ENCODE data around the gene ARRB1.
"Not testable (repeated sequence)": the region's sequence is repeated elsewhere in the genome, so short reads cannot be mapped to it uniquely, and the experiment has no call there.

Gene ARRB1

DNA sequence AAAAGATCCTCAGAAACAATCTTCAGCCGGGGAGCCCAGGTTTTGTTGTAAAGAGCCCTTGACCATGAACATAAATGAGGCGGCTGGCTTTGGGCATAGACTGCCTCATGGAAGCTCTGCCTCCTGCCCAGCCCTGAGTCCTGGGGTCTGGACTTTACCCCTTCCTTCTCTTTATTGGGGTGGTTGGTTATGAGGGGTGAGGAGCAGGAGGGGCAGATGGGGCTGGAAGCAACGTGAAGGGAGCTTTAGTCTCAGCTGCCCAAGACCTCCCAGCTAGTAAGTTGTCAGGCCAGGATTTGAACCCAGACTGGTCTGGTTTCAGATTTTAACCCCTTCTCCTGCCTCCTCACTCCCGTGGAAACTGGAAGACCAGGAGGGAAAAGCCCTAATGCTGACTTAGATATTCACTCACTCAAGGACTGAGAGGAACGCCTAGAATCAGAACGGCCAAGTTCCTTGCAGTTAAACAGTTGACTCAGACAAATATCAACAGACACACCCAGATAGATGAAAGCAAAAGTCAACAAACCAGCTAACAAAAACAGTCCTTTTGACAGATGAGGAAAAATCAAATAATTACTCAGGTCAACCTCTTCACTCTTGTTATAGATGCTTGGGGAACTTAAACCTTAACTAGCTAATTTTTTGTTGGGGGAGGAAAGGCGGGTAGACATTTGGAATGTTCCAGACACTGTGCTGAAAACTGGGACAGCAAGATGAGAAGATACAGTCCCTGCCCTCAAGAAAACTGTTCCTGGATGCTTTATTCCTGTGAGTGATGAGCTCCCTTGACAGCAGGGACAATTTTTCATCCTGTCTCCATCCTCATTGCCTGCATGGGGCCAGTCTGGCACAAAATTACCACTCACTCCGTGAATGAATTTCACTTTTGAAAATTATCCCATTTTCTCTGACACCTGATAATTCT, 20.8 kb upstream of the ARRB1 start:
- no peak for DNase-seq (ENCODE audit: low read depth)

DNA sequence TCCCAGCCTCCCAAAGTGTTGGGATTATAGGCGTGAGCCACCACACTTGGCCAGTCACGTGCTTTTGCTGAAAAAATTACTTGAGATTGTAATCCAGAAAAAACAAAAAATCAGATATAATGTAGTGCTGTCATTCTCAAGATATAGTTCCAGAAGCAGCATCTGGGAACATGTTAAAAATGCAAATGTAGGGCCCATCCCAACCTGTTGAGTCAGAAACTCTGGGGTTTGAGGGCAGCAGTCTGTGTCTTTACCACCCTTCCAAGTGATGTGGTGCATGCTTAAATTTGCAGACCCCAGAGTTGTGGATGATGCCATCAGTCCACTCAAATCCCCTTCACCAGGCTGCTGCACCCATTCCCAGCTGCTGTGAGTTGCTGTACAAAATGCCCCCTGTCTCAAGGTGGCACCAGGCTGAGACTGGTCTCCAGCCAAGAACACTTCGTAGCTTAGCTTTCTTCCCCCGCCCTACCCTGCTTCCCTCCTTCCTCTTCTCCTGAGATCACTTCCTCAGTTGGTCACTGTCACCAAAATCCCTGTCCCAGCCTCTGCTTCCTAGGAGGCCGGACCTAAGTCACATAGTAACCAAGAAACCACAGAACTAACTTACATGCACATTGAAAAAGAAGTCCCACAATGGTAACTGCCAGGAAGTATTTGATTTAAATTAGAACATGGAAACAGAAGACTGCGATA, 18.2 kb upstream of the ARRB1 start:
- no peak for DNase-seq (ENCODE audit: low read depth)

DNA sequence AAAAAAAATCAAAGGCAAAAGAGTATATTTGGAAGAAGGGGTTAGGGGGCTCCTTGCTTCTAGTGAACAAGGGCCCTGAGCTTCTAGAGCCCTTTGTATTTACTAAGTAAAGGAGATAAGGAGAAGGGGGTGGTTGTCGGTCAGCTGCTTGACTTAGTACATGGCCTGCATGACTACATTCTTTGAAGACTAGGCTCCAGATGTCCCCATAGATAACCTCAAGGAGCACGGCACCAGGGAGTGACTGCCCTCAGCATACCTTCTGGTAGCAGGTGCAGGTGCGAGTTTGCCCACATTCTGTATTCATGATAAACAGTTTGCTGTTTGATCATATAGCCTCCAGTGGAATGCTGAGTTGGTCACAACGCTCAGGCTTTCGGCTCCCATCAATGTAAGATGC, 15.4 kb upstream of the ARRB1 start:
- not testable (repeated sequence) for DNase-seq (ENCODE audit: low read depth)

DNA sequence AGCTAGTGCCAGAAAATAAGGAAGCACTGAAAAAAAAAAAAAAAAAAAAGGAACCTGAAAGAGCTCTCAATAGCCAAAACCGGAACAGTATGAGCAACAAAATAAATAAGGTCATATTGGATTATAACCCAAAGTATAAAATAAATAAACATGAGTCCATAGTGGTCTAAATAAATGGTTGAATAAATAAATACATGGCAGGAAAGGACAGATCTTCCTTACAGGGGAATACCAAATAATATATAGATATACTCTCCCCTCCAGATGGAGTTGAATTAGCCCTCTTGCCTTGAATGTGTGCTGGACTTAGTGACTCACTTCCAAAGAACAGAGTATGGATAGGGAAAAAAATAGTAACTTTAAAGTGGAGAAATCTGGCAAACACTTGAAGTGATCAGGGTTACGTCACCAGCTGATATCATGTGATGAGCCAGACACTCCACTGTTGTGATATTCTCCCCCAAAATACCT, 14.3 kb upstream of the ARRB1 start:
- DNase-seq (ENCODE audit: low read depth): no peak

DNA sequence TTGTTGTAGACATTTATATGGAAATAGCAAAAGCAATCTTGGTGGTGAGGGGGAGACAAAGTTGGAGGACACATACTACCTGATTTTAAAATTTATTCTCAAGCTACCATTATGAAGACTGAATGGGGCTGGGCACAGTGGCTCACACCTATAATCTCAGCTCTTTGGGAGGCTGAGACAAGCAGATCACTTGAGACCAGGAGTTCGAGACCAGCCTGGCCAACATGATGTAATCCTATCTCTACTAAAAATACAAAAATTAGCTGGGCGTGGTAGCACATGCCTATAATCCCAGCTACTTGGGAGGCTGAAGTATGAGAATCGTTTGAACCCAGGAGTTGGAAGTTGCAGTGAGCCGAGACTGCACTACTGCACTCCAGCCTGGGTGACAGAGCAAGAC, 10.8 kb upstream of the ARRB1 start:
- DNase-seq (ENCODE audit: low read depth): not testable (repeated sequence)

DNA sequence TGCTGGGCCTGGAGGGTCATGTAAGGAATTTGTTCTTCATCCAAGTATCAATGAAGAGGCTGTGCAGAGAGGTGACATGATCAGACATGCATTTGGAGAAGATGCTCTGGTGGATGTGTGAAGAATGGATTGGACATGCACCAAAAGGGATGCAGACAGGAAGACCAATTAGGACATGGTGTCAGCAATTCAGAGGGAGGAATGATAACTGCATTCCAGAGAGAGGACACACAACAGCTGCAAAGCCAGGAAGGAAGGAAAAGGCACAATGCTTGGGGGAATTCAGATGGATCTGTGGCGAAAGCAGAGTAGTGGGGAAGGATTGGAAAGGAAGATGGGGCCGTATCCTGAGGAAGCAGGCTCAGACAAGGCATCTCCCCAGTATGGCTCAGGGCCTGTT, 5.2 kb upstream of the ARRB1 start:
- no peak for DNase-seq (ENCODE audit: low read depth)

DNA sequence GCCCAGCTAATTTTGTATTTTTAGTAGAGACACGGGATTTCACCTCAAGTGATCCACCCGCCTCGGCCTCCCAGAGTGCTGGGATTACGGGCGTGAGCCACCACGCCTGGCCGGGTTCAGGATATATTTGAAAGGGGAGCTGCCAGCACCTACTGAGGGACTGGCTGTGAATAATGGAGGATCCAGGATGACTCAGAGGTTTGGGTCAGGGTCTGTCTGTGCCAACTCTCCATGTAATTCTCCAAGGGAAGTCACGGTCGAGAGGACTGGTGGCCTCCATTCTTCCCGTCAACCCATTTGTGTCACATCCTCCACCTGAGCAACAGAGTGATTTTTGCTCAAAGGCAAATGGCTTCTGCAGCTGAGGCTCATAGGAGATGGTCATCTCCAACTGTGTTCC, 3.6 kb upstream of the ARRB1 start:
- DNase-seq (ENCODE audit: low read depth): no peak

DNA sequence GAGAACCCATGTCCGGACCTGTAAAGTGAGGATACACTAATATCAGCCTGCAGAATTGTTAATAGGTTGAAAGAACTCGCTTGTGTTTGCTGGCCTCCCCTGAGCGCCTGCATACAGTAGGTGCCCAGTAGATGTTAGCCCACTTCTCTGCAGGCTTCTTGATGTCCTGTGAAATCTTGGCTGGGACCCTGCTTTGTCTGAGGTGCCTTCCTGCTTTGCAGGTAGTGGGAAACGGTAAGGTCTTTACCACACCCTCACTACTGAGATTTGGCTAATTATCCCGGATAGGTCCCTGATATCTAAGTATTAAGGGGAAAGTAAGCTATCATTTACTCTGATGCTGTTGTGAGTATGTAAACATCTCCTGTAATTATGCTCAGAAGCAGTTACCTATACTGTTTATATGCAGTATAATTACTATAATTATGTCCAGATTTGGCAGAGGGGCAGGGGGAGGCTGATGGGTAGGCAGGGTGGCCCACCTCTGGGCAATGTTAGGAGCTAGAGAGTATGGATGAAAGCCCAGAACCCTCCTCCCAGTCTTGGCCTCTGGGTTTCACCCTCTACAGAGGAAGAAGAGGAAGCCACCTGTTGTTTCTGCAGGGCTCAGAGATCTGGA, 1.2 kb upstream of the ARRB1 start:
- no peak for DNase-seq (ENCODE audit: low read depth)

DNA sequence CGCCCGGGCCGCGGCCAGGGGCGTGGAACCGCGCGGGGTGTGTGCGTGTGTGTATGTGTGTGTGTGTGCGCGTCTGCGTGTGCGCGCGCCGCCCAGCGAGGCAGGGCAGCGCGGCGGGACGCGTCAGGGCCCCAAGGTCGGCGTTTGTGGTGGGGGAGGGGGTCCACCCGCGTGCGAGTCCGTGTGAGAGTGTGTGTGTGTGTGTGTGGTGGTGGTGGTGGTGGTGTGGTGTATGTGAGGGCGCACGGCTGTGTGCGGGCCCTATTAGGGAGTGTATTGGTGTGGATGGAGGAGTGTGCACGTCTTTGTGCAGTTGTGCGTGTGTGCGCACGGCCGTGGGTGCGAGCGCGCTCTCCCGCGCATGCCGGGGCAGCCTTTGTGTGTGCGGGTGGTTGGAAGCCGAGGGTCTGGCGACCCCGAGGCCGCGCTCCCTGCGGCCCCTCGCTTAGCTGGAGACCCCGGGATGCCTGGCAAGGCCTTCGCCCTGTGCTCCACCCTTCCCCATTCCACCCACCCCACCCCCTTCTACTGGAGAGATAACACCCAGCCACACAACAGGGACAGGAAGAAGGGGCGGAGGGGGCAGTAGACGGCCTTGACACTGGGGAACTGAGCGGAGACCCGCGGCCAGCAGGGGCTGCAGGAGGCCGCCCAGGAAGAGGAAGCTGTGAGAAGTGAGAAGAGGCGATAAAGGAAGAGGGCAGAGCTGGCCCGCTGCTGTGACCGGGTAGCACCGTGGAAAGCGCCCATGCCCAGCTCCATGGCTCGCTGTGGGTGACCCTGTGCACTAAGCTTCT, 528 bp upstream of the ARRB1 start:
- peak; percentile 48 for DNase-seq (ENCODE audit: low read depth)

DNA sequence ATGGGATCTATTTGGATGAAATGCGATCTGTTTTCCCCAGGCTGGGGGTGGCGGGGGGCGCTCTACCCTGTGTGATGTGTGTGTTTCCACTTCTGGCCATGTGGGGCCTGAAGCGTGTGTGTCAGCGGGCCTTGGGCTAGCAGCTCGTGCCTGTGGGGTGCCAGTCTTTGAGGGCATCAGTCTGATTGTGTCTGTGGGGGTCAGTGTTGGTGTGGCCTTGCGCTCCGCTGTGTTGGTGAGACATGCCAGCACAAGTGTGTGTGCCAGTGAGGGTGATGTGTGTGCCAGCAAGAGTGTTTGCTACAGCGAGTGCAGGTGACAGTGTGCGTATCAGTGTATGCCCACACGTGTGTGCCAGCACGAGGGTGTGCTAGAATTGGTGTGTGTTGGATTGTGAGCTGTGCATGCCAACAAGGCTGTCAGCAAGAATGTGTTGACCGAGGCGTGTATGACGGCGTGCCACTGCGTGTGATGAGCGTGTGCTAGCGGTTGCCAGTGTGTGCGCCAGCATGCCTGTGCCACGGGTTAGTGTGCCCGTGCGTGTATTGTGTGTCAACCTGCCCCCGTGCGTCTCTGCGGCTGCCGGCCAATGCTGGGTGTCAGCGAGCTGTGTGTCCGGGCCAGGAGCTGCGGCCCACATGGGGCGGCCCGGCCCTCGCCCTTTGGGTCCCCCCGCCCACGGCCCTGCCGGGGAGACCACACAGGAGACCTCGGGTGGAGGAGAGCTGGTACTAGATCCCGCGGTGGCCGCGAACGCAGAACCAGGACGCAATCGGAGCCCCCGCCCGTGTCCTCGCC, 519 bp downstream of the ARRB1 start:
- no peak for DNase-seq (ENCODE audit: low read depth)

DNA sequence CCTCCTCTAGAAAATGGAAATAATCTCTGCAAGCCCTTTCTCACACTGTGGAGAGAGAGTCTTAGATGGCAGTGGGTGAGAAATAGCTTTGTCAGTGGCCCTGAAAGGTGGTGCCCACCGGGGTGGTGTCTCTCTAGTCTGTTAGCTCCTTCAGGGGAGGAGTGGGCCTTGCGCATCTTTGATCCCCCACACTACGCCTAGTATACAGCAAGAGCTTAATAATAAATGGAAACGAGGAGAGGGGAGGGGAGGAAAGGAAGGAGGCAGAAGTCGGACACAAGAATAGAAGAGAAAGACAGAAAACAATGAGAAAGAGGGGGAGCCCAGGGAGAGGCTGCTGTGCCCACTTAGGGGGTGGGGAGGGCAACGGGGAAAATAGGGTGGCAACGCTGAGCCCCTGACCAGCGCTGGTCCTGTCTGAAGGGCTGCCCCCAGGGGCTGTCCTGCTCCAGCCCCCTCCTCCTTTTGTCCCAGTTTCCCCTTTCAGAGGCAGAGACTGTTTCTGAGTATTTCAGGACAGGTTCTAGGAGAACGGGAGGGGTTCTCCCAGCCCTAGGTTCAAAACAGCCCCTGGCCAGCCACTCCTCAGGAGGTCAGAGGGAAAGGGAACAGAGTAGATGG, 1.2 kb downstream of the ARRB1 start:
- DNase-seq (ENCODE audit: low read depth): no peak

DNA sequence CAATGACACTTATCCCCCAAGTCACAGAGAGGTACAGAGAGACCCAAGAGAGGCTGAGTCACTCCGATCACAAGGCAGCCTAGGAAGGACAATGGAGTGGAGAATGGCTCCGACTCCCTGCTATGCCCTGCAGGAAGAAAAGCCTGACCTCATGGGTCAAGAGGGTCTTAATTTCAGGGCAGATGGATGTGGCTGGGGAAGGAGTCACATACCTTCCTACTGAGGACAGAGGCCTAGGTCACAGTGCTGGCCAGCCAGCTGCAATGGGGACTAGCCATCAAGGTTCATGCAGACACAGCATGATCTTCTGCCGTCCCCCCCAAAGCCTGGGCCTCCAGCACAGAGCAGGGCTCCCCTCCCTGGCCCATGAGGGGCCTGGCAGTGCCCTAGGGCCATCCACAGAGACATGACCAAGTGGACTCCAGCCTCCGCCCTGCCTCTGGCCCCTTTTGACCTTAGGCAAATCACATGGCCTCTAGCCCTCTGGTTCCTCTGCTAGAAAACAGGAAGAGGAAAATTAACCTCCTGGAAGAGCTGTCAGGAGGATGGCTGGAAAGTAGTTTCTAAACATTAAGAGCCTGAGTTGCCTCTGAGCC, 1.8 kb downstream of the ARRB1 start:
- no peak for DNase-seq (ENCODE audit: low read depth)

DNA sequence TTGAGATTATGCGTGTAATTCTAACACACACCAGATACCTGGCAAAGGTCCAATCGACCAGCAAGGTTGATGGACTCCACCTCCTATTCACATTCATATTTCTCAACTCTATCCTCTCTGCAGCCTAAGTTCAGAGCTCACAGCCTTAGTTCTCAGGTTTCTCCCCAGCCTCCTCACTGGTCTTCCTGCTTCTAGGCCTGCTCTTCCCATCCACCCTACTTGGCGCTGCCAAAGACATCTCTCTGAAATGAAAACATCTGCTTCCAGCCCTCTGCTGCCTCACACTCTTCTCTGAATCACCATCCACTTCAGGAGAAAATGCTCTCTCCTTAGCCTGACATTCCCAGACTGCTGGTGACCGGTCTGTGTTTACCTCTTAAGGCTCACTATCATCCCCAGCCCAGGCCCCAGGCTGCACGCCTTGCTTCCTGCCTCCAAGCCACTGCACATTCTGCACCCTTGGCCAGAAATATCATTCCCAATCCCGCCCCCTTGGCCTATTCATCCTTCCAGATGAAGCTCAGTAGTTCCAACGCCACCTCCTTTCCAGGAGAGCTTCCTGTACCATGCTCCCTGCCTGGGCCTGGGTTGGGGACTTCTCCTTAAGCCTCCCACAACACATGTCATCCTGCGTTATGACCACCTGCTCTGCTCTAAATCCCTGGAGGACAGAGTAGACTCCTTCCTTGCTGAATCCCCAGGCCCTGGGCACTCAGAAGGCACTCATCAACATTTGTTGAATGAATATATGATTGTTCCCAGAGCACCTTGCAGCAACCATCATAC, 3.5 kb downstream of the ARRB1 start:
- DNase-seq (ENCODE audit: low read depth): no peak

DNA sequence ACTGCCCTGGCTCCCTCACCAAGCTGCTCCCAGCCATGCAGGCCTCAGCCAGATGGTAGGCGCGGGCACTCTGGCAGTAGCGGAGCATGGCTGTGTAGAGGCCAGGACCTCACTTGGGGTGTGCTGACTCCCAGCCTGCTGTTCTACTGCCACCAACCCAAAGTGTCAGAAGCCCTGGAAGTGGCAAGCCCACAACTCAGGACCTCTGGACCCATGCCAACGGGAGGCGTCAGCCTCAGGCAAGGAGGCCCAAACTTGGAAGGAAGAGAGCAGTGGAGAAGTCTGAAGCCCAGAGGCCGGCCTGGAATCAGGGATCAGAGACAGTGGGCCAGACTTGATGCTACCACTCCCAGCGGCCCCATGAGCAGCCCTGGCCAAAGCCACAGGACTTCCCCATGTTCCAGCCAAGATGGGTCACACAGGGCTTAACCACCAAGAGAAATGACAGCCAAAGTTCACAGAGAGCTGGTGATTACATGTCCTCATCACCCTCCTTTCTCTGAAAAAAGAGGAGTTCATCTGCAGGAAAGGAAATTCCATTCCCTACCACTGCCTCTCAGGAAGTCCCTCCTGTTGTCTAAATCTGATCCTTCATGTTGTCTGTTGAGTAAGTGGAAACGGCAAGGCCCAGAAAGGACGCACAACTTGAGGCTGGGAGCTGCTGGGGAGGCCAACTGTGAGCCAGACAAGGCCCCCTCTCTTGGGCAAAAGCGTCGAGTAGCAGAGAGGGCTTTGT, 4.4 kb downstream of the ARRB1 start:
- DNase-seq (ENCODE audit: low read depth): no peak

DNA sequence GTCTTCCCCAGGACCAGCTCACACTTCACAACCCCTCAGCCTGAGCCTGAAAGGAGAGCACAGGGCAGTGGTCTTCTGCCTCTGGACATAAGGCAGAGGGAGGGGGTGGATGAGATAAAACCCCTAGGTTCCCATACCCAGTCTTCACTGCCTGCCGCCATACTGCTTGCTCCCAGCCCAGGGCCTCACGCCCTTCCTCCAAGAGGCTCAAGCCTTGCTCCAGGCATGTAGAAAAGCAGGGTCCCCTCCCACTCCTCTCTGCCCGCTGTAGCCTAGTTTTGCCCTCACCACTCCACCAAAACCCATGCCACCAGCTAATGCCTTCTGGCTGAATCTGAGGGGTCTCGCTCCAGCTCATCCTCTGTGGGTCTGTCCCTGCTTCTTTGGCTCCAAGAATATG, 5.2 kb downstream of the ARRB1 start:
- no peak for DNase-seq (ENCODE audit: low read depth)

DNA sequence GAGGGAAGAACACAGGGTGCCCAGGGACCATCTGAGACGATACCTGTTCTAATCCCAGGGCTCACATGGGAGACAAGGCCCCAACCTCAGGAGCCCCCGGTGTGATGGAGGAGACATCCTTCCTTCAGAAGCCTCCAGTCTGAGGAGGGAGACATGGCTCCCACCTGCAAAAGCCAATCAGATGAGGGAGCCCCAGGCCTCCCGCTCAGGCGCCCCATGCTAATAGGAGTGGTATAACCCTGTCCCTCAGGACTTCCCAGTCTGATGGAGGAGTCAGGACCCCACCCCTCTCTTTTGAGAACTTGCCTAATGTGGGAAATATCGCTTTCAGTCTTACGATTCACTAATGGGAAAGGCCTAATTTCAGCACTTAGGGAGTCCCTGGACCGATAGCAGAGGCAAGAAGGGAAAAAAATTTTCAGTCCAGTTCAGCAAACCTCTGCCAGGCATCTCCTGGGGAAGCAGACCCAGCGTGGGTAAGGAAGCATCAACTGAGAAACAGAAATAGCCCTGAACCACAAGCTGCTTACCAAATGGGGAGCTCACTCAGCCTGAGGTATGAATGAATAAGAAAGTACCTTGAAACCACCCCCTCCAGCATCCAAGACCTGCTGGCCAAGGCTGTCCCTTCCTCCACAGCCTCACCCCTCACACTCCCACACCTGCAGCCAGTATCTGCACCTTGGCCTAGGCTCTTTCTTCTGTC, 5.9 kb downstream of the ARRB1 start:
- no peak for DNase-seq (ENCODE audit: low read depth)

DNA sequence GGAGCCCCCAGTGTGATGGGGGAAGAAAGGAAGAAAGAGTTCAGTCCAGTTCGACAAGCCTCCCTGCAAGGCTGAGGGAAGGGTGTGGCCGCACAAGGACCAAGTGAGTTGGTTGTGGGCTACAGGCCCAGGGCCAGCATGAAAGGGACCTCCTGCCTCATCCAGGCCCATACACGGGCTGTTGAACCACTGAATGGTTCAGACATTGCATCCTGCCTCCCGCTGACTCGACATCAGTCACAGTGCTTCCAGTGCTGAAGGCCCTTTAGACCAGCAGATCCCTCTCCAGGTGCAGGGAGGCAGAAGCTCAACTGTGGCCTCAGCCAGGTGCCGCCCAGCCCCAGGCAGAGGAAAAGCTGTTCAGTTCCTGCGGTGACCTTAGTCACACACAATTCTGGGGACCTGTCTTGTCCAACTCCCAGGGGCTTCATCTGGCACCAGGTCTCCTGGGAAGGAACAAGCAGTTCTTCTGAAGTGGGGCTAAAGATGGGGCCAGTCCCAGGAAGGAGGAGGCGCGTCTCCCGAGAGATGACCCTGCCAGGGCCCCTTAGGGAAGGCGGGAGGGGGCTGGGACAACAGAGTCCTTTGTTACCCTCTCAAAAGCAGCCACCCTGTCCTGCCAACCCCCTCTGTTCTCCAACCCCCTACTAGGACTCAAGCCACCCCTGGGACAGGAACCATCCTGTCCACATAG, 6.6 kb downstream of the ARRB1 start:
- DNase-seq (ENCODE audit: low read depth): no peak

DNA sequence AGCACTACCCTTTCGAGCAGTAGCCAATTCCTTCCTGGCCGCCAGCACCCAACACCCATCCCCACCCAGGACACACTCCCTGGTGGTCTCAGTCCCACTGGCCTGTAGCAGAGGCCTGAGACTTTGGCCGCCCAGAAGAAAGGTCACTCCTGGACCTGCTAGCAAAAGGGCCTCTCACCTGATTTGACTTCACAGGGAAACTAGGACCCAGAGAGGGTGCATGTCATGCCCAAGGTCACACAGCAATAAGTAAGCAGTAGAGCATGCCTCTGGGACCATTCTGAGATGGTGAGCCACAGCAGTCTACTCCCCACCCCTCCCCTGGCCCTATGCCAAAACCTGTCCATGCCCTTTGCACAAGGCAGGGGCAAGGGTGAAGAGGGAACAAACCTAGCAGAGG, 7.3 kb downstream of the ARRB1 start:
- no peak for DNase-seq (ENCODE audit: low read depth)

Data from activated T-helper 9 cell treated with anti-CD3 and anti-CD28 coated beads, Interleukin-2, amount 50 U/mL, for 16 hours (primary cell).